Bone marrow (tissue), 2 donors: ENCODE measurements around the gene ZGPAT.

ENCODE experiments used
- DNase-seq, 2 donors: peaks; one replicate each; lab custom pipeline; 2025; lab: John Stamatoyannopoulos, UW

Gene ZGPAT

GRCh38 chr20:63782521-63782971 is 74.7 kb downstream of the ZGPAT start:
- DNase-seq: no peak

GRCh38 chr20:63783970-63784369 is 76.1 kb downstream of the ZGPAT start:
- no peak for DNase-seq

GRCh38 chr20:63785691-63786131 is 77.9 kb downstream of the ZGPAT start:
- DNase-seq: no peak
